Kidney (tissue), 14 donors: ENCODE results near the gene RALGDS. TPM values are rescaled to one million over a fixed set of nuclear protein-coding genes. Genes with fewer than 3 reads are reported as not detected.

Experiments used
- DNase-seq, 5 donors: peaks; one replicate each; pipeline ENCODE4 v3.0.0-alpha.2; 2013 to 2020
- FAIRE-seq: peaks from 2 replicates; lab custom pipeline; 2012; peaks lifted over from hg19 to GRCh38; lab: Jason Lieb, UNC
- H3K27ac ChIP-seq, 2 donors: one replicate each; pipeline ENCODE4 v1.7.0; 2013; ENCODE audit warnings: low read depth in 2 of 2, low read length in 2 of 2, inconsistent platforms in 1 of 2
- H3K27me3 ChIP-seq: one replicate; pipeline ENCODE4 v1.7.1; 2013; ENCODE audit warnings: low read length, inconsistent platforms; ENCODE audit not compliant: control insufficient read depth, insufficient read depth
- H3K36me3 ChIP-seq, 3 donors: one replicate each; pipeline versions ENCODE4 v1.7.0 to v1.7.1; 2013; ENCODE audit warnings: low read length in 3 of 3, control low read depth in 1 of 3, inconsistent platforms in 1 of 3; ENCODE audit not compliant: insufficient read depth in 3 of 3, control insufficient read depth in 2 of 3
- H3K4me1 ChIP-seq, 3 donors: one replicate each; pipeline versions ENCODE4 v1.7.0 to v1.7.1; 2013; ENCODE audit warnings: low read length in 3 of 3, inconsistent platforms in 1 of 3, low read depth in 1 of 3; ENCODE audit not compliant: control insufficient read depth in 2 of 3, insufficient read depth in 2 of 3
- H3K4me3 ChIP-seq, 3 donors: one replicate each; pipeline versions ENCODE4 v1.7.0 to v1.8.1; 2013; ENCODE audit warnings: low read length in 3 of 3, control low read depth in 1 of 3, inconsistent platforms in 1 of 3
- H3K9ac ChIP-seq, 3 donors: one replicate each; pipeline versions ENCODE4 v1.7.0 to v1.7.1; 2013; ENCODE audit warnings: low read length in 3 of 3, control low read depth in 1 of 3, inconsistent platforms in 1 of 3
- H3K9me3 ChIP-seq, 3 donors: one replicate each; pipeline versions ENCODE4 v1.7.0 to v1.7.1; 2013; ENCODE audit warnings: low read length in 3 of 3, control low read depth in 1 of 3, inconsistent platforms in 1 of 3; ENCODE audit not compliant: control insufficient read depth in 2 of 3, insufficient read depth in 1 of 3
- intact Hi-C: fragments of 100-400 bp; cut with DNase I; formaldehyde crosslinking; loops from one replicate; pipeline ENCODE4 v1.11.1; 2022
- polyA plus RNA-seq: library from polyadenylated mRNA; stranded (reverse); fragments of 350-450 nt; fragmentation: Illumina TruSeq; extraction: RNeasy Lipid Tissue Mini Kit (QIAGEN cat#74804); gene quantifications from one replicate; pipeline ENCODE4 v1.2.3, GENCODE V29; 2014; ENCODE audit warnings: low read depth, low replicate concordance; ENCODE audit not compliant: insufficient read depth
- total RNA-seq: library from RNA; stranded (reverse); fragmentation: NEBNext Ultra II Directional; extraction: Animal tissue kit (Norgen Biotek cat#: 25700); gene quantifications from one replicate; pipeline ENCODE4 v1.2.1, GENCODE V29; 2021
- TF ChIP-seq, protein P1 (sequence below): IDR thresholded peaks from 3 replicates; pipeline ENCODE4 v1.5.1; 2012; ENCODE audit warnings: mild to moderate bottlenecking, moderate library complexity, borderline replicate concordance; ENCODE audit not compliant: insufficient read depth; ENCODE audit errors: extremely low read depth
- donor health status: control.
- donor health status: control.
- donor health status: control.
- donor health status: control.
- donor health status: control.
- donor health status: DM: yes; HTN: yes; CAD: no.
- donor health status: Normal renal cell carcinoma (clear cell type).

Gene RALGDS
- total and polyA plus RNA-seq, 2 donors from 2014 or later: 13.0 to 43.3 TPM

DNA sequence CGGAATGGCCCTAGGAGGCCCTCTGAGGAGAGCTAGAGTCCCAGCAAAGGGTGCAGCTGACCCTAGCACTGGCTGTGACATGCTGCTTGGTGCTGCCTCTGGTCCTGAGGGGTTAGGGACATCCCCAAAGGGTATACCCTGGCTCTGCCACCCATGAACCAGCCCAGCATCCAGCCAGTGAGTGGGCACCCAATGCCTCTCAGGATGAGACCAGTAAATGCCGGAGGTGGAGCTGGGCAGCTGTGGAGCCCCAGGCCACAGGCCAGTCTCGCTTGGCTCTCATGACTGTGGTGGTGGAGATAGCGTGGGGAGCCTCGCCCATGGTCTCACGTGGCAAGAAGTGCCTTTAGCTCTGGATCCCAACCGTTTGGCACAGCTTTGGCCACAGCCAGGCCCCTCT is 63.0 kb downstream of the RALGDS start:
- Histone ChIP-seq H3K4me3 (no peak overlapping the region), H3K9ac (no peak overlapping the region), H3K4me1 (no peaks in the 10 kb centered on the region), H3K27me3 (no peaks in the 10 kb centered on the region), H3K27ac (no peak overlapping the region), H3K9me3 (no peaks in the 10 kb centered on the region), H3K36me3 (peaks cover 0 to 33% (median 12%) of the 10 kb centered on the region in 3 donors)
- TF ChIP-seq, protein P1, sequence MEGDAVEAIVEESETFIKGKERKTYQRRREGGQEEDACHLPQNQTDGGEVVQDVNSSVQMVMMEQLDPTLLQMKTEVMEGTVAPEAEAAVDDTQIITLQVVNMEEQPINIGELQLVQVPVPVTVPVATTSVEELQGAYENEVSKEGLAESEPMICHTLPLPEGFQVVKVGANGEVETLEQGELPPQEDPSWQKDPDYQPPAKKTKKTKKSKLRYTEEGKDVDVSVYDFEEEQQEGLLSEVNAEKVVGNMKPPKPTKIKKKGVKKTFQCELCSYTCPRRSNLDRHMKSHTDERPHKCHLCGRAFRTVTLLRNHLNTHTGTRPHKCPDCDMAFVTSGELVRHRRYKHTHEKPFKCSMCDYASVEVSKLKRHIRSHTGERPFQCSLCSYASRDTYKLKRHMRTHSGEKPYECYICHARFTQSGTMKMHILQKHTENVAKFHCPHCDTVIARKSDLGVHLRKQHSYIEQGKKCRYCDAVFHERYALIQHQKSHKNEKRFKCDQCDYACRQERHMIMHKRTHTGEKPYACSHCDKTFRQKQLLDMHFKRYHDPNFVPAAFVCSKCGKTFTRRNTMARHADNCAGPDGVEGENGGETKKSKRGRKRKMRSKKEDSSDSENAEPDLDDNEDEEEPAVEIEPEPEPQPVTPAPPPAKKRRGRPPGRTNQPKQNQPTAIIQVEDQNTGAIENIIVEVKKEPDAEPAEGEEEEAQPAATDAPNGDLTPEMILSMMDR: no peak
- peak in 1 of 5 donors; percentile 55 for DNase-seq
- intact Hi-C loops: no loop called here
- FAIRE-seq: no peak

DNA sequence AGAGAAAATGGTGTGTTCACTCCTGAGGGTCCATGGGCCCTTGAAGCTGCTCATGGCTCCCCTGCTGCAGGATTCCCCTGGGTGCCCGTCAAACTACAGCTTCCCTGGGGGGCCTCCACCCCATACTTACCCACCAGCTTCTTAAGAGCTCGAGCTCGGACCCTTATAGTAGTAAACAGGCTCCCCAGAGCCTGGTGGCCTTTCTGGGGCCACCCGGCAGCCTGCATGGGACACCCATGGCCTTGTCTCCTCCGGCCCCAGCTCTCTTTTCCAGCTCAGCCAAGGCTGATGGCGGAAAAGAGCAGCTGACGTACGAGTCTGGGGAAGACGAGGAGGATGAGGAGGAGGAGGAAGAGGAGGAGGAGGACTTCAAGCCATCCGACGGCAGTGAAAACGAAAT is 63.5 kb downstream of the RALGDS start:
- no peak overlapping the region for H3K4me3 ChIP-seq
- H3K27ac ChIP-seq: no peak overlapping the region
- H3K9ac ChIP-seq: no peak overlapping the region
- no peaks in the 10 kb centered on the region for H3K9me3 ChIP-seq
- H3K27me3 ChIP-seq: no peaks in the 10 kb centered on the region
- peak in 1 of 5 donors; percentile 15 for DNase-seq
- intact Hi-C loops: no loop called here
- H3K36me3 ChIP-seq: peaks cover 0 to 33% (median 12%) of the 10 kb centered on the region in 3 donors
- FAIRE-seq: no peak
- TF ChIP-seq, protein P1: no peak
- no peaks in the 10 kb centered on the region for H3K4me1 ChIP-seq

DNA sequence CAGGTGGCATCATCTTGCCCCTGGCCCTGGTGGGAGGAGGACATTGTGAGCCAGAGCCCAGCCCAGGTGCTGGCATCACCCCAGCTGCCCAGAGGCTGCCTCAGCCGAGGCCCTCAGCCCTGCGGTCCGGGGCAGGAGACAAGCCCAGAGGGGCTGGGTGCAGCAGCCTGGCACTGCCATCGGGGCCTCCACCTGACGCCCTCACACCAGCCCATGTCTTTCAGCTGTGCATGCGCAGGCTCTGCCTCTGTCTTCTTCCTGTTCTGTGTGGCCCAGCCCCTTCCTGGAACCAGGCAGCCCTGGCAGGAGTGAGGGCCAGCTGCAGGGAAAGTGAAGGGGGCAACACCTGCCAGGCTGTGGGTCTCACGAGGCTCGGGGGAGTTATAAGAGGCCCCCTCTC is 64.0 kb downstream of the RALGDS start:
- no peak for FAIRE-seq
- Histone ChIP-seq H3K9ac (no peak overlapping the region), H3K4me3 (no peak overlapping the region), H3K36me3 (peaks cover 0 to 33% (median 12%) of the 10 kb centered on the region in 3 donors), H3K9me3 (no peaks in the 10 kb centered on the region), H3K4me1 (no peaks in the 10 kb centered on the region), H3K27ac (no peak overlapping the region), H3K27me3 (no peaks in the 10 kb centered on the region)
- intact Hi-C loops: no loop called here
- peak in 1 of 5 donors; percentile 64 for DNase-seq
- TF ChIP-seq, protein P1: no peak

DNA sequence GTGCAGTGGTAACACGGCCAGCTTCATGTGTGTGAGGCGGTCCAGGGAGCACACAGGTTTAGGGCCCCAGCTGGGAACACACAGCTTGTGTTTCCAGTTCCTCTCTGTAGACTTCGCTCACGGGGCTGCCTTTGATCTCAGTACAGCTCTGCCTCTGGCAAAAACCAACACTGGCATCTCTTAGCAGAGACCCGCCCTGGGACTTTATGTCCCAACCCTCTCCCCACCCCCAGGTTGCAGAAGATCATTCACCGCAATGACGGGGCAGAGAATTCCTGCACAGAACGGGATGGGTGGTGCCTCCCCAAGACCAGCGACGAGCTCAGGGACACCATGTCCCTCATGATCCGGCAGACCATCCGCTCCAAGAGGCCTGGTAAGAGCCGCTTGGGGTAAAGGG is 64.5 kb downstream of the RALGDS start:
- intact Hi-C loops: no loop called here
- no peaks in the 10 kb centered on the region for H3K4me1 ChIP-seq
- H3K36me3 ChIP-seq: peaks cover 0 to 36% (median 16%) of the 10 kb centered on the region in 3 donors

More for the DNA sequence above, 64.5 kb downstream of the RALGDS start:
- Histone ChIP-seq H3K4me3 (no peak overlapping the region), H3K27me3 (no peaks in the 10 kb centered on the region), H3K9ac (no peak overlapping the region), H3K27ac (no peak overlapping the region), H3K9me3 (no peaks in the 10 kb centered on the region)
- TF ChIP-seq, protein P1: no peak
- peak in 1 of 5 donors; percentile 43 for DNase-seq
- no peak for FAIRE-seq
